Activated CD4-positive, alpha-beta T cell treated with anti-CD3 and anti-CD28 coated beads, Interleukin-2, amount 50 U/mL, for 24 hours (primary cell): Measurements from ENCODE around the gene SOHLH1.
"Not testable (repeated sequence)": the region's sequence is repeated elsewhere in the genome, so short reads cannot be mapped to it uniquely, and the experiment has no call there.

ENCODE experiments used
- DNase-seq, 2 donors: peaks; one replicate each; pipeline ENCODE4 v3.0.0-alpha.2; 2020; ENCODE audit warnings: low read depth in 1 of 2, low spot score in 1 of 2

Gene SOHLH1

GRCh38 chr9:135680056-135680455 lies 19.2 kb downstream of the SOHLH1 start:
- no peak for DNase-seq

GRCh38 chr9:135678236-135679017 lies 20.9 kb downstream of the SOHLH1 start:
- DNase-seq: no peak

GRCh38 chr9:135677641-135678168 lies 21.6 kb downstream of the SOHLH1 start:
- no peak for DNase-seq

GRCh38 chr9:135676891-135677290 lies 22.4 kb downstream of the SOHLH1 start:
- DNase-seq: no peak

- no peak for DNase-seq
These were observed 24.3 kb downstream of the SOHLH1 start for GRCh38 chr9:135674977-135675376.

- no peak for DNase-seq
These were observed 25.3 kb downstream of the SOHLH1 start for GRCh38 chr9:135673941-135674340.

- DNase-seq: not testable (repeated sequence)
These were observed 26.5 kb downstream of the SOHLH1 start for GRCh38 chr9:135672786-135673185.

GRCh38 chr9:135671591-135672041 lies 27.7 kb downstream of the SOHLH1 start:
- DNase-seq: no peak

GRCh38 chr9:135670721-135671590 lies 28.3 kb downstream of the SOHLH1 start:
- no peak for DNase-seq

GRCh38 chr9:135669616-135670285 lies 29.5 kb downstream of the SOHLH1 start:
- no peak for DNase-seq

- DNase-seq: not testable (repeated sequence)
These were observed 30.3 kb downstream of the SOHLH1 start for GRCh38 chr9:135669018-135669417.

- no peak for DNase-seq
These were observed 31.7 kb downstream of the SOHLH1 start for GRCh38 chr9:135667463-135668001.

- no peak for DNase-seq
These were observed 32.5 kb downstream of the SOHLH1 start for GRCh38 chr9:135666534-135667462.

GRCh38 chr9:135665795-135666189 lies 33.5 kb downstream of the SOHLH1 start:
- no peak for DNase-seq

GRCh38 chr9:135664801-135665794 lies 34.2 kb downstream of the SOHLH1 start:
- no peak for DNase-seq

- no peak for DNase-seq
These were observed 35.0 kb downstream of the SOHLH1 start for GRCh38 chr9:135664266-135664665.

- no peak for DNase-seq
These were observed 35.4 kb downstream of the SOHLH1 start for GRCh38 chr9:135663857-135664256.

GRCh38 chr9:135663451-135663770 lies 35.9 kb downstream of the SOHLH1 start:
- no peak for DNase-seq
